ENCODE measurements around the gene COX7A2L. TPM values are rescaled to one million over a fixed set of nuclear protein-coding genes. Genes with fewer than 3 reads are reported as not detected.
A peak's percentile ranks its signal among the peaks of the same experiment; 100 is the strongest.

COX7A2L gene
- total and polyA plus RNA-seq, 9 of the 15 experiments (the other 6 are each of a cell fraction or from before 2014, with no cell fraction given), result 118 to 481 (median 163) TPM

- intact Hi-C loops (cut with micrococcal nuclease) (no loop called here), in situ Hi-C loops (cut with MboI) (no loop called here)
- no peak overlapping the region; the same call in 1 of the 2 replicates for H3K4me2 ChIP-seq (ENCODE audit: insufficient read depth, low read length)
- DNase-seq (ENCODE audit: extremely low read depth in 1 of 4, low spot score in 3 of 4) (no peak), ATAC-seq (peak; percentile 66), FAIRE-seq (no peak)
- TSS peak; percentile 35 for BruUV-seq (replicated peaks)
- ChIA-PET POLR2A (no interaction called here), CTCF (ENCODE audit: low intra/inter-chr PET ratio) (no interaction called here)
- no peak overlapping the region for H3K9ac ChIP-seq (ENCODE audit: insufficient read depth in 1 of 2, low read depth in 2 of 2, low read length in 2 of 2)
- no peak overlapping the region for H2AFZ ChIP-seq (ENCODE audit: low read depth, low read length)
- H3K27ac ChIP-seq (ENCODE audit: extremely low read depth, low read depth, low read length), result peak overlapping the region; percentile 34; the same call in 2 of the 3 replicates
- no peak overlapping the region for H3K4me3 ChIP-seq
- H3K36me3 ChIP-seq (ENCODE audit: control insufficient read depth, insufficient read depth, low read length), result peaks cover 76% of the 10 kb centered on the region
- H3K9me3 ChIP-seq (replicated peaks; ENCODE audit: control insufficient read depth, insufficient read depth, low read depth, low read length), result no peaks in the 10 kb centered on the region
- H3K4me1 ChIP-seq (replicated peaks in 1 of 2; ENCODE audit: control insufficient read depth in 2 of 2, insufficient read depth in 2 of 2, low read length in 2 of 2), result peaks cover 0 to 9% of the 10 kb centered on the region in 2 experiments; a peak in 2 of 5 replicates
- H4K20me1 ChIP-seq (replicated peaks; ENCODE audit: control insufficient read depth, insufficient read depth, low read length), result no peaks in the 10 kb centered on the region
- WGBS (ENCODE audit: insufficient coverage, low coverage, missing lambda C conversion rate), result 52% methylated on average over 9 of the region's 9 CpGs
- H3K9me1 ChIP-seq (ENCODE audit: control insufficient read depth, insufficient read depth, low read length), result no peaks in the 10 kb centered on the region
- no peaks in the 10 kb centered on the region for H3K27me3 ChIP-seq (ENCODE audit: control insufficient read depth in 2 of 2, insufficient read depth in 2 of 2, low read length in 2 of 2)
- H3K79me2 ChIP-seq (ENCODE audit: control insufficient read depth, insufficient read depth, low read length), result no peaks in the 10 kb centered on the region
- TF ChIP-seq PML (IDR thresholded peaks at IDR 0.05; ENCODE audit: low read length), result no peak
- no peak for TF ChIP-seq ZBTB9 (CRISPR knock-in tag; IDR thresholded peaks at IDR 0.05)
- 0 out of 2 replicates have a peak, but pooled peaks have one; percentile 7 for TF ChIP-seq CBFA2T3 (IDR thresholded peaks at IDR 0.05)
- no peak for TF ChIP-seq ZBTB34 (CRISPR knock-in tag; IDR thresholded peaks at IDR 0.05)
- TF ChIP-seq CXXC5 (CRISPR knock-in tag; IDR thresholded peaks at IDR 0.05), result 0 out of 2 replicates have a peak, but pooled peaks have one; percentile 15
- no peak for TF ChIP-seq RNF2 (IDR thresholded peaks at IDR 0.05)
- 0 out of 2 replicates have a peak, but pooled peaks have one; percentile 14 for TF ChIP-seq JUN (IDR thresholded peaks at IDR 0.05; ENCODE audit: borderline replicate concordance, low read depth, low read length)
- no peak for TF ChIP-seq JUN (CRISPR knock-in tag; IDR thresholded peaks at IDR 0.05; ENCODE audit: borderline replicate concordance)
- TF ChIP-seq TAF1 (IDR thresholded peaks at IDR 0.05; ENCODE audit: control insufficient read depth, extremely low read depth, insufficient read depth, low read length, severe bottlenecking), result no peak
- no peak for TF ChIP-seq RCOR1 (IDR thresholded peaks at IDR 0.05; ENCODE audit: borderline replicate concordance in 1 of 2, low read depth in 2 of 2, low read length in 2 of 2)
- no peak for TF ChIP-seq ZNF384 (IDR thresholded peaks at IDR 0.05; ENCODE audit: low read depth, low read length)
- peak; percentile 51 for TF ChIP-seq L3MBTL2 (IDR thresholded peaks at IDR 0.05)
- TF ChIP-seq ATF7 (IDR thresholded peaks at IDR 0.05), result peak; percentile 72
- TF ChIP-seq ZNF740 (CRISPR knock-in tag; IDR thresholded peaks at IDR 0.05), result no peak
- no peak for TF ChIP-seq ZNF740 (tag; IDR thresholded peaks at IDR 0.05)
- no peak for TF ChIP-seq NEUROD1 (IDR thresholded peaks at IDR 0.05; ENCODE audit: borderline replicate concordance, low read depth, low read length, partially characterized antibody)
- peak; percentile 56; the same call in 1 of the 2 replicates for TF ChIP-seq MYC (IDR thresholded peaks at IDR 0.05; ENCODE audit: low read depth, low read length)
- TF ChIP-seq MYC (CRISPR knock-in tag; IDR thresholded peaks at IDR 0.05; ENCODE audit: borderline replicate concordance, low read depth), result no peak
- peak; percentile 32; the same call in 1 of the 2 replicates for TF ChIP-seq SOX6 (IDR thresholded peaks at IDR 0.05)
- TF ChIP-seq ZNF124 (CRISPR knock-in tag; IDR thresholded peaks at IDR 0.05), result no peak
Measured at GRCh38 chr2:42331569-42332284, 29.3 kb downstream of the COX7A2L start.
